ENCODE measurements around the gene DIP2C. TPM values are rescaled to one million over a fixed set of nuclear protein-coding genes. Genes with fewer than 3 reads are reported as not detected.

The DIP2C gene
- total RNA-seq = 22.7 and 24.0 TPM in 2 replicates

GRCh38 chr10:689452-690371 is at the start of gene DIP2C:
Gene DIP2C, minus strand, starts transcription at chr10:689668. Its CDS starts 90 bp downstream, at chr10:689578.

Small RNA genes within 50 kb of the gene (small RNA-seq; reads per million reads assigned to genes)
- 21.2 reads per million, percentile 96 among the genes with 10 or more reads in this experiment for gene MIR5699
- gene RN7SL754P = 1.0 reads per million, percentile 44 among the genes with 10 or more reads in this experiment
- gene RNA5SP298 = not detected

Other genes with a start within 250 kb of the DIP2C start
- gene LARP4B, start 242.0 kb upstream of the DIP2C start, total RNA-seq = 46.6 and 55.1 TPM in 2 replicates